Neuronal stem cell (in vitro differentiated cells): ENCODE measurements around the gene CPA3.
A peak's percentile ranks its signal among the peaks of the same experiment; 100 is the strongest.

Source experiments
- DNase-seq: peaks from one replicate; pipeline ENCODE4 v3.0.0-alpha.2; 2013; ENCODE audit warnings: low spot score
- H2AFZ ChIP-seq: one replicate; pipeline ENCODE4 v1.6.1; 2013; ENCODE audit warnings: mild to moderate bottlenecking, low read length, inconsistent platforms
- H2AK5ac ChIP-seq: 2 replicates; pipeline ENCODE4 v1.6.1; 2013; ENCODE audit warnings: low read depth, mild to moderate bottlenecking, inconsistent platforms, low read length, moderate library complexity, mixed read lengths
- H2BK120ac ChIP-seq: 2 replicates; pipeline ENCODE4 v1.6.1; 2013; ENCODE audit warnings: low read depth, mild to moderate bottlenecking, inconsistent platforms, low read length, moderate library complexity, mixed read lengths
- H2BK12ac ChIP-seq: one replicate; pipeline ENCODE4 v1.6.1; 2013; ENCODE audit warnings: low read length, inconsistent platforms
- H2BK15ac ChIP-seq: 2 replicates; pipeline ENCODE4 v1.6.1; 2013; ENCODE audit warnings: mild to moderate bottlenecking, low read length, inconsistent platforms, mixed read lengths
- H2BK5ac ChIP-seq: one replicate; pipeline ENCODE4 v1.6.1; 2013; ENCODE audit warnings: inconsistent platforms, mild to moderate bottlenecking, low read length, moderate library complexity
- H3K14ac ChIP-seq: one replicate; pipeline ENCODE4 v1.6.1; 2013; ENCODE audit warnings: low read length, inconsistent platforms
- H3K18ac ChIP-seq: 2 replicates; pipeline ENCODE4 v1.6.1; 2013; ENCODE audit warnings: low read length, inconsistent platforms
- H3K23ac ChIP-seq: 2 replicates; pipeline ENCODE4 v1.6.1; 2013; ENCODE audit warnings: low read depth, mild to moderate bottlenecking, mixed read lengths, low read length, inconsistent platforms; ENCODE audit not compliant: poor library complexity
- H3K27ac ChIP-seq: replicated peaks from 3 replicates; pipeline ENCODE4 v1.5.1; 2013; ENCODE audit warnings: low read length, inconsistent platforms
- H3K27me3 ChIP-seq, 3 experiments: 2 replicates each; pipeline ENCODE4 v1.6.1; 2013; ENCODE audit warnings: low read length in 3 of 3, mild to moderate bottlenecking in 2 of 3, inconsistent platforms in 1 of 3, low read depth in 1 of 3, mixed read lengths in 1 of 3, moderate library complexity in 1 of 3; ENCODE audit not compliant: control insufficient read depth in 3 of 3, insufficient read depth in 3 of 3
- H3K36me3 ChIP-seq, 2 donors: replicated peaks in 1 of 2; 2 replicates each; pipeline ENCODE4 v1.6.1; 2013; ENCODE audit warnings: low read length in 2 of 2; ENCODE audit not compliant: control insufficient read depth in 2 of 2, insufficient read depth in 2 of 2
- H3K4ac ChIP-seq: 2 replicates; pipeline ENCODE4 v1.6.1; 2013; ENCODE audit warnings: inconsistent platforms, mild to moderate bottlenecking, low read length, moderate library complexity
- H3K4me1 ChIP-seq, 2 donors: 1 replicate in 1 of 2; 2 replicates in 1 of 2; pipeline ENCODE4 v1.6.1; 2013; ENCODE audit warnings: low read length in 2 of 2, low read depth in 1 of 2; ENCODE audit not compliant: control insufficient read depth in 2 of 2, insufficient read depth in 1 of 2
- H3K4me2 ChIP-seq: one replicate; pipeline ENCODE4 v1.6.1; 2013; ENCODE audit warnings: mild to moderate bottlenecking, low read length, inconsistent platforms; ENCODE audit not compliant: insufficient read depth, poor library complexity, severe bottlenecking
- H3K4me3 ChIP-seq, 2 donors: 2 replicates each; pipeline ENCODE4 v1.5.1; 2013; ENCODE audit warnings: low read length in 2 of 2, mild to moderate bottlenecking in 2 of 2, inconsistent platforms in 1 of 2, moderate library complexity in 1 of 2
- H3K79me1 ChIP-seq: one replicate; pipeline ENCODE4 v1.6.1; 2013; ENCODE audit warnings: low read depth, mild to moderate bottlenecking, inconsistent platforms, low read length, moderate library complexity
- H3K9ac ChIP-seq: one replicate; pipeline ENCODE4 v1.6.1; 2013; ENCODE audit warnings: mild to moderate bottlenecking, low read depth, low read length, inconsistent platforms; ENCODE audit not compliant: poor library complexity
- H3K9me3 ChIP-seq, 2 donors: replicated peaks in 1 of 2; 2 replicates each; pipeline versions ENCODE3 to v1.6.1; 2013; ENCODE audit warnings: low read length in 2 of 2, mild to moderate bottlenecking in 2 of 2, inconsistent platforms in 1 of 2, low read depth in 1 of 2, mixed read lengths in 1 of 2, moderate library complexity in 1 of 2; ENCODE audit not compliant: control insufficient read depth in 2 of 2, insufficient read depth in 1 of 2
- H4K8ac ChIP-seq: one replicate; pipeline ENCODE4 v1.6.1; 2013; ENCODE audit warnings: low read depth, mild to moderate bottlenecking, inconsistent platforms, low read length, moderate library complexity
- H4K91ac ChIP-seq: one replicate; pipeline ENCODE4 v1.6.1; 2013; ENCODE audit warnings: low read length, low read depth, mild to moderate bottlenecking, inconsistent platforms; ENCODE audit not compliant: poor library complexity
- WGBS, 2 donors: extraction: QIAGEN DNeasy Blood & Tissue Kit; methylation state at CpG; one replicate each; pipeline ENCODE4 v1.1.7; 2013; ENCODE audit warnings: missing lambda C conversion rate in 2 of 2, mixed read lengths in 1 of 2; ENCODE audit not compliant: insufficient read length in 2 of 2, insufficient replicate concordance in 1 of 2; ENCODE audit errors: extremely low coverage in 2 of 2; 5-methylcytosine and 5-hydroxymethylcytosine counted together

CPA3 gene

DNA sequence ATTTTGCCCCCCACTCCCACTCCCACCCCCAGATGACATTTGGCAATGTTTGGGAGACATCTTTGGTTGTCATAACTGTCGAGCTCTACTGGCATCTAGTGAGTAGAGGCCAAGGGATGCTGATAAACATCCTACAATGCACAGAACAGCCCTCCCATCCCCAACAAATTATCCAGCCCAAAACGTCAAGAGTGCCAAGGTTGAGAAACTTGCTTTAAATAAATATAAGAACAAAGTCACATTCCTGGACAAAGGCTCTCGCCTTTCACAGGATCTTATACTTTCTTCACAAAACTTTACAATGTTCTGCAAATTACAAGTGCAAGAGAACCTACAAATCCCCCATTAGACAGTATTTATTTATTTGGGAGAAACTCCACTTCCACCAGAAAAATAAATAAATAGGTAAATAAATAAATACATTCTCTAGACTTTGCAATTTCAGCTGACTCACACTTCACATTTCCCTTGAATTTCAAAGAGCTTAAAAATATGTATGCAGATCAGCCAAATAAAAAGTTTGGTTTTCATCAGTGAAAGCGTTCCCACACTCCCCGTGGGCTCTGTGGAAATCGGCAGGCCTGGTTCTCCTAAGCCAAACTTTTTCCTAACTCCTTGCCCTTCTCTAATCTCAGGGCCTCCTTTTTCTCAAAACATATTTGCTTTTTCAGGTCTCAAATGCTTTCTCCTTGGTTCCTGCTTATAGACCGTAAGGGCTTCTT, 12.7 kb upstream of the CPA3 start:
- Histone ChIP-seq H3K18ac (no peak overlapping the region), H2BK120ac (no peak overlapping the region), H3K4me2 (no peak overlapping the region), H3K79me1 (no peaks in the 10 kb centered on the region), H2BK15ac (no peak overlapping the region), H2BK5ac (no peak overlapping the region), H2AK5ac (no peak overlapping the region), H3K9me3 (no peaks in the 10 kb centered on the region), H3K27ac (no peak overlapping the region), H2AFZ (no peak overlapping the region), H3K27me3 (no peaks in the 10 kb centered on the region), H3K14ac (no peak overlapping the region), H2BK12ac (no peak overlapping the region), H4K8ac (no peak overlapping the region), H3K4me1 (no peaks in the 10 kb centered on the region), H3K4ac (no peak overlapping the region), H3K9ac (no peak overlapping the region), H3K4me3 (no peak overlapping the region), H4K91ac (no peak overlapping the region), H3K36me3 (no peaks in the 10 kb centered on the region), H3K23ac (no peak overlapping the region)
- WGBS, 2 donors, result no CpG with 5 or more reads among the region's 7 CpGs
- no peak for DNase-seq

DNA sequence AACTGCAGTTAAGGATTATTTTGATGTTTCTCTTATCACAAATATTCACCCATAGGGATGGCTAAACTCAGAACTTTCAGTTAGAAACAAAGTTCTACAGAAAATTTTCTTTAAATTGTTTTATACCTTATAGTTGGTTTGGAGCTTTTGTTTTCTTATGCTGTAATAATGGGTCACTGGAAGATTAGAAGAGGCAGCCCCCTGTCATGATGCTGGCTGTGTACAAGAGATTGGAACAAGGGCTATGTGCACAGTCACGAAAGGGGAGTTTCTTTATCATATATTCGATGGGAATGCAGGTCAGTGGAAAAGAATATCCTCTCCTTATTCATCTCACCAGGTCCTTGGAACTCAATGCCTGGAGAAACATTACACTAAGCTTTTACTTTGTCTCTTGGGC, 12.0 kb upstream of the CPA3 start:
- no peak overlapping the region for H2BK12ac ChIP-seq
- no peak overlapping the region for H3K27ac ChIP-seq
- H3K4me3 ChIP-seq, result no peak overlapping the region
- H3K18ac ChIP-seq, result no peak overlapping the region
- no peak overlapping the region for H4K8ac ChIP-seq
- no peak overlapping the region for H3K23ac ChIP-seq
- H3K9me3 ChIP-seq, result no peaks in the 10 kb centered on the region
- H3K27me3 ChIP-seq, result no peaks in the 10 kb centered on the region
- H3K4me1 ChIP-seq, result no peaks in the 10 kb centered on the region
- DNase-seq, result no peak
- peak overlapping the region; percentile 66 for H2AFZ ChIP-seq
- no peak overlapping the region for H3K4ac ChIP-seq
- no peak overlapping the region for H4K91ac ChIP-seq
- no peak overlapping the region for H2BK15ac ChIP-seq
- H3K4me2 ChIP-seq, result no peak overlapping the region
- no peak overlapping the region for H3K9ac ChIP-seq
- H2AK5ac ChIP-seq, result no peak overlapping the region
- no CpG with 5 or more reads among the region's 2 CpGs for WGBS, 2 donors
- no peak overlapping the region for H2BK5ac ChIP-seq
- H3K36me3 ChIP-seq, result no peaks in the 10 kb centered on the region
- H2BK120ac ChIP-seq, result no peak overlapping the region
- no peaks in the 10 kb centered on the region for H3K79me1 ChIP-seq
- no peak overlapping the region for H3K14ac ChIP-seq

DNA sequence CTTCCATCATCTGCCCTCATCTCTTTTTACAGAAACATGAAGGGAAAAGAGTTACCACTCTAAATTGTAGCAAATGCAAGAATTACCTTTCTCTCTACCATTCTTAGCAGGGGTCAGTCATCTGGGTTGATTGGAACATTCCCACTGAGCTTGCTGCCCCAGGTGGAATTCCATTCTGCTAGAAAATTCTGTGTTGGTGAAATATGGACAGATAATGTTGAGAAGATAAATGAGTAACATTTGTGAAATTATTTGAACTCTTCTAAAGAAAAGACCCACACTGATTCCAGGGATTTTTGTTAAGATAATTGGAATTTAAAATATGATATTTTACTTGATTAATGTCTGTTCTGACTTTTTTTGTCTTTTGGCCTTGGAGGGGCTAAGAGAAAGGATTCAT, 11.0 kb upstream of the CPA3 start:
- Histone ChIP-seq H2AK5ac (no peak overlapping the region), H3K23ac (no peak overlapping the region), H2BK12ac (no peak overlapping the region), H2AFZ (no peak overlapping the region), H3K36me3 (no peaks in the 10 kb centered on the region), H4K91ac (no peak overlapping the region), H2BK15ac (no peak overlapping the region), H3K4me3 (no peak overlapping the region), H3K9me3 (no peaks in the 10 kb centered on the region), H3K9ac (no peak overlapping the region), H3K4me1 (no peaks in the 10 kb centered on the region), H3K4me2 (no peak overlapping the region), H3K27ac (no peak overlapping the region), H3K14ac (no peak overlapping the region), H3K79me1 (no peaks in the 10 kb centered on the region), H4K8ac (no peak overlapping the region), H3K18ac (no peak overlapping the region), H3K27me3 (no peaks in the 10 kb centered on the region), H2BK120ac (no peak overlapping the region), H3K4ac (no peak overlapping the region), H2BK5ac (no peak overlapping the region)
- DNase-seq, result no peak

DNA sequence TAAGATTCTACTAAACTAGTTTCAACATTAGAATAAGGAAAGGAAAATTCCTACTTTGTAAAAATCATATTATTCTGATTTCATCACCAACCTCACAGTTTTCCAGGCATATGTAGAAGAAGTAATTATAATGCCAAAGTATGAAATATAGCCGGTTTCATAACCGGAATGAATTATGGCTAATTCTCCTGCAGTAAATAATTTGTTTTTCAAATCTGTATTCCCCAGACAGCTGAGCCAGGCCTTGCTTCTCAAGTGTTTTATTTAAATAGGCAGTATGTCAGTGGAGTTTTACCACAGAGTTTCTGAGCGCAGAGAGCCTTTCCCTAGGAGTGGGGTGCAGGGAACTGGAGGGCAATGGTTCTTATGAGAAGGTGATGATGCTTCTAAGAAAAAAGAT, 8.7 kb upstream of the CPA3 start:
- Histone ChIP-seq H2BK5ac (no peak overlapping the region), H4K91ac (no peak overlapping the region), H3K4me2 (no peak overlapping the region), H3K4ac (no peak overlapping the region), H3K27me3 (no peaks in the 10 kb centered on the region), H2BK120ac (no peak overlapping the region), H3K27ac (no peak overlapping the region), H3K9ac (no peak overlapping the region), H3K18ac (no peak overlapping the region), H2BK15ac (no peak overlapping the region), H3K14ac (no peak overlapping the region), H3K9me3 (no peaks in the 10 kb centered on the region), H3K23ac (no peak overlapping the region), H2AFZ (no peak overlapping the region), H3K79me1 (no peaks in the 10 kb centered on the region), H3K4me3 (no peak overlapping the region), H3K36me3 (no peaks in the 10 kb centered on the region), H2AK5ac (no peak overlapping the region), H3K4me1 (no peaks in the 10 kb centered on the region), H2BK12ac (no peak overlapping the region), H4K8ac (no peak overlapping the region)
- no CpG with 5 or more reads among the region's 3 CpGs for WGBS, 2 donors
- DNase-seq, result no peak
